Endothelial cell of umbilical vein (primary cell): ENCODE data around the gene CTNND2.

Experiments
- CTCF ChIP-seq, 2 donors: IDR thresholded peaks; 1 replicate in 1 of 2; 2 replicates in 1 of 2; pipeline ENCODE4 v1.5.1; 2011; ENCODE audit warnings: low read length in 2 of 2, mild to moderate bottlenecking in 2 of 2, moderate library complexity in 2 of 2, control low read depth in 1 of 2, inconsistent platforms in 1 of 2, low read depth in 1 of 2; ENCODE audit not compliant: insufficient read depth in 1 of 2; ENCODE audit errors: extremely low read depth in 1 of 2
- EZH2 ChIP-seq: IDR thresholded peaks from 2 replicates; pipeline ENCODE4 v1.6.1; 2012; ENCODE audit warnings: borderline replicate concordance, low read depth, mild to moderate bottlenecking, moderate library complexity, low read length, inconsistent platforms; ENCODE audit not compliant: severe bottlenecking
- FOS ChIP-seq: IDR thresholded peaks from 2 replicates; pipeline ENCODE4 v1.6.1; 2011; ENCODE audit warnings: mild to moderate bottlenecking, low read length, moderate library complexity, borderline replicate concordance; ENCODE audit not compliant: insufficient read depth
- MAX ChIP-seq: IDR thresholded peaks from 2 replicates; pipeline ENCODE4 v1.6.1; 2011; ENCODE audit not compliant: insufficient read depth, insufficient read length
- POLR2A ChIP-seq: IDR thresholded peaks from 2 replicates; pipeline ENCODE4 v1.6.1; 2012; ENCODE audit warnings: low read depth, mild to moderate bottlenecking, control low read depth, low read length
- POLR2AphosphoS5 ChIP-seq: IDR thresholded peaks from 2 replicates; pipeline ENCODE4 v1.6.1; 2012; ENCODE audit warnings: low read depth, mild to moderate bottlenecking, control low read depth, low read length, moderate library complexity; ENCODE audit not compliant: insufficient read depth

- TF ChIP-seq CTCF (IDR thresholded peaks at IDR 0.05; ENCODE audit: extremely low read depth in 1 of 2, insufficient read depth in 1 of 2, low read depth in 1 of 2, low read length in 2 of 2) (no peak), POLR2A (no peak), EZH2 (no peak), MAX (no peak), POLR2AphosphoS5 (no peak), FOS (no peak)
These were observed 496.6 kb downstream of the CTNND2 start for GRCh38 chr5:11407556-11408145.
